Measurements from ENCODE around the gene NDUFS1.
"Not testable (repeated sequence)": the region's sequence is repeated elsewhere in the genome, so short reads cannot be mapped to it uniquely, and the experiment has no call there.

The NDUFS1 gene

GRCh38 chr2:206095536-206096332, 63.5 kb downstream of the NDUFS1 start:
- no peak for DNase-seq

- DNase-seq, result no peak
Observed at GRCh38 chr2:206092297-206092696, 66.9 kb downstream of the NDUFS1 start.

GRCh38 chr2:206088248-206088647, 71.0 kb downstream of the NDUFS1 start:
- no peak for DNase-seq

- peak; percentile 15 for DNase-seq
Observed at GRCh38 chr2:206086716-206087350, 72.4 kb downstream of the NDUFS1 start.

- DNase-seq, result peak; percentile 84
Observed at GRCh38 chr2:206085742-206086445, 73.3 kb downstream of the NDUFS1 start, which contains the start of gene INO80D. INO80D (minus strand) TSS chr2:206086174; CDS start chr2:206063016, 23,158 bp downstream.

- peak; percentile 48 for DNase-seq
Observed at GRCh38 chr2:206084870-206085741, 74.1 kb downstream of the NDUFS1 start.

GRCh38 chr2:206084439-206084869, 74.8 kb downstream of the NDUFS1 start:
- peak; percentile 20 for DNase-seq

- DNase-seq, result peak; percentile 50
Observed at GRCh38 chr2:206083602-206084438, 75.4 kb downstream of the NDUFS1 start.

GRCh38 chr2:206082298-206082843, 76.9 kb downstream of the NDUFS1 start:
- DNase-seq, result no peak

GRCh38 chr2:206080927-206081326, 78.3 kb downstream of the NDUFS1 start:
- no peak for DNase-seq

GRCh38 chr2:206079699-206080465, 79.4 kb downstream of the NDUFS1 start:
- DNase-seq, result no peak

GRCh38 chr2:206077879-206078278, 81.4 kb downstream of the NDUFS1 start:
- DNase-seq, result not testable (repeated sequence)

GRCh38 chr2:206075113-206075512, 84.1 kb downstream of the NDUFS1 start:
- DNase-seq, result no peak

- no peak for DNase-seq
Observed at GRCh38 chr2:206071807-206072206, 87.4 kb downstream of the NDUFS1 start.

- DNase-seq, result no peak
Observed at GRCh38 chr2:206069417-206069816, 89.8 kb downstream of the NDUFS1 start.

- DNase-seq, result no peak
Observed at GRCh38 chr2:206068207-206068606, 91.0 kb downstream of the NDUFS1 start.
